Activated CD4-positive, alpha-beta T cell treated with anti-CD3 and anti-CD28 coated beads for 36 hours (primary cell): Measurements from ENCODE around the gene PSMD9. TPM values are rescaled to one million over a fixed set of nuclear protein-coding genes. Genes with fewer than 3 reads are reported as not detected.

ENCODE experiments used
- ATAC-seq: fragments of 200-7000 bp; cut with Tn5 transposase; one replicate; pipeline ENCODE4 v1.10.0; 2021; ENCODE audit warnings: mild to moderate bottlenecking, moderate library complexity
- CTCF ChIA-PET: fragments of 350-600 bp; sonication (Branson Sonifier 250); formaldehyde crosslinking; loops from one replicate; lab custom pipeline; 2021; ENCODE audit warnings: antibody characterized with exemption; lab: Charles Lee
- POLR2A ChIA-PET: fragments of 350-600 bp; sonication (Branson Sonifier 250); formaldehyde crosslinking; loops from one replicate; lab custom pipeline; 2021; ENCODE audit warnings: antibody characterized with exemption, inconsistent platforms; lab: Charles Lee
- DNase-seq: peaks from one replicate; pipeline ENCODE4 v3.0.0-alpha.2; 2020
- H3K27ac Mint-ChIP-seq: one replicate; pipeline ENCODE4 v1.8.0; 2021; ENCODE audit warnings: mixed read lengths
- H3K27me3 Mint-ChIP-seq: one replicate; pipeline ENCODE4 v1.8.0; 2021; ENCODE audit warnings: mixed read lengths
- H3K36me3 Mint-ChIP-seq: one replicate; pipeline ENCODE4 v1.8.0; 2021; ENCODE audit warnings: low read depth, mixed read lengths
- H3K4me1 Mint-ChIP-seq: one replicate; pipeline ENCODE4 v1.8.0; 2021; ENCODE audit warnings: mixed read lengths
- H3K4me3 Mint-ChIP-seq: one replicate; pipeline ENCODE4 v1.8.0; 2021; ENCODE audit warnings: mild to moderate bottlenecking, moderate library complexity, mixed read lengths
- H3K9me3 Mint-ChIP-seq: one replicate; pipeline ENCODE4 v1.8.0; 2021; ENCODE audit warnings: low read depth, mixed read lengths
- intact Hi-C, 2 experiments: fragments of 100-400 bp; cut with DNase I in 1 of 2; cut with micrococcal nuclease in 1 of 2; formaldehyde crosslinking; loops; one replicate each; pipeline versions ENCODE4 v1.14.2 to v1.15.1; 2022 to 2024; cut with DNase I, micrococcal nuclease
- total RNA-seq, 2 experiments: library from RNA; stranded (reverse); gene quantifications; one replicate each; pipeline ENCODE4 v1.2.3, GENCODE V29; 2021

Gene PSMD9
- total RNA-seq, 2 experiments from 2014 or later, result 50.4 to 56.2 TPM

- ChIA-PET CTCF (no interaction called here), POLR2A (no interaction called here)
- ATAC-seq (no peak), DNase-seq (no peak)
- Mint-ChIP-seq H3K4me1 (no peaks in the 10 kb centered on the region), H3K4me3 (no peak overlapping the region), H3K27me3 (no peaks in the 10 kb centered on the region), H3K27ac (no peak overlapping the region), H3K36me3 (no peaks in the 10 kb centered on the region), H3K9me3 (no peaks in the 10 kb centered on the region)
- intact Hi-C loops, result no loop called here
Measured at GRCh38 chr12:121958541-121959240, 70.1 kb downstream of the PSMD9 start.

GRCh38 chr12:121960541-121960940 lies 72.0 kb downstream of the PSMD9 start:
- no peaks in the 10 kb centered on the region for H3K27me3 Mint-ChIP-seq
- ATAC-seq (no peak), DNase-seq (no peak)
- intact Hi-C loops, result no loop called here
- CTCF ChIA-PET, result no interaction called here
- no peaks in the 10 kb centered on the region for H3K4me1 Mint-ChIP-seq
- POLR2A ChIA-PET, result no interaction called here
- H3K36me3 Mint-ChIP-seq, result no peaks in the 10 kb centered on the region
- no peak overlapping the region for H3K27ac Mint-ChIP-seq
- no peaks in the 10 kb centered on the region for H3K9me3 Mint-ChIP-seq
- no peak overlapping the region for H3K4me3 Mint-ChIP-seq

GRCh38 chr12:121961195-121961879 lies 72.7 kb downstream of the PSMD9 start:
- no peaks in the 10 kb centered on the region for H3K36me3 Mint-ChIP-seq
- no peaks in the 10 kb centered on the region for H3K4me1 Mint-ChIP-seq
- no peak overlapping the region for H3K4me3 Mint-ChIP-seq
- ATAC-seq (no peak), DNase-seq (no peak)
- no peaks in the 10 kb centered on the region for H3K27me3 Mint-ChIP-seq
- intact Hi-C loops, result no loop called here
- CTCF ChIA-PET, result no interaction called here
- H3K27ac Mint-ChIP-seq, result no peak overlapping the region
- no peaks in the 10 kb centered on the region for H3K9me3 Mint-ChIP-seq
- POLR2A ChIA-PET, result no interaction called here

- Mint-ChIP-seq H3K9me3 (no peaks in the 10 kb centered on the region), H3K4me3 (no peak overlapping the region), H3K36me3 (no peaks in the 10 kb centered on the region), H3K4me1 (no peaks in the 10 kb centered on the region), H3K27me3 (no peaks in the 10 kb centered on the region), H3K27ac (no peak overlapping the region)
- ATAC-seq (no peak), DNase-seq (no peak)
- intact Hi-C loops, result no loop called here
- CTCF ChIA-PET, result interaction anchor here (0.7 to 1.1 kb wide), 3 partner anchors 11 to 85 kb away, joined by 3 read pairs; partner anchors contain the start of gene CFAP251
- POLR2A ChIA-PET, result no interaction called here
Measured at GRCh38 chr12:121963341-121964018, 74.9 kb downstream of the PSMD9 start.

- no peaks in the 10 kb centered on the region for H3K36me3 Mint-ChIP-seq
- no peaks in the 10 kb centered on the region for H3K27me3 Mint-ChIP-seq
- intact Hi-C loops, result no loop called here
- CTCF ChIA-PET, result interaction anchor here (0.5 kb wide), 1 partner anchor 552 kb away, joined by 3 read pairs; no protein-coding TSS in a partner anchor
- ATAC-seq, result no peak
- H3K4me3 Mint-ChIP-seq, result no peak overlapping the region
- POLR2A ChIA-PET, result interaction anchor here (0.6 kb wide), 1 partner anchor 116 kb away, joined by 3 read pairs; no protein-coding TSS in a partner anchor
- no peaks in the 10 kb centered on the region for H3K9me3 Mint-ChIP-seq
- no peak overlapping the region for H3K27ac Mint-ChIP-seq
- peaks cover 3% of the 10 kb centered on the region for H3K4me1 Mint-ChIP-seq
- no peak for DNase-seq
Measured at GRCh38 chr12:121964813-121965643, 76.4 kb downstream of the PSMD9 start.

- H3K4me3 Mint-ChIP-seq, result no peak overlapping the region
- DNase-seq, result no peak
- POLR2A ChIA-PET, result no interaction called here
- CTCF ChIA-PET, result interaction anchor here (0.6 to 0.7 kb wide), 2 partner anchors 118 to 1510 kb away, joined by 3 read pairs; no protein-coding TSS in a partner anchor
- ATAC-seq, result no peak
- H3K27ac Mint-ChIP-seq, result no peak overlapping the region
- peaks cover 2% of the 10 kb centered on the region for H3K9me3 Mint-ChIP-seq
- no peaks in the 10 kb centered on the region for H3K27me3 Mint-ChIP-seq
- intact Hi-C loops, result no loop called here
- peaks cover 1% of the 10 kb centered on the region for H3K36me3 Mint-ChIP-seq
- H3K4me1 Mint-ChIP-seq, result peaks cover 3% of the 10 kb centered on the region
Measured at GRCh38 chr12:121966959-121967358, 78.4 kb downstream of the PSMD9 start.

Other genes with a start within 250 kb of the PSMD9 start
- 1 to 10 TPM; 2.0 to 2.6 TPM for gene MORN3, start 219.1 kb upstream of the PSMD9 start, total RNA-seq
- 10 to 100 TPM in 1 of 2 experiments, 1 to 10 TPM in 1; 8.8 to 11.7 TPM for gene TMEM120B, start 176.0 kb upstream of the PSMD9 start, total RNA-seq
- 100 to 1,000 TPM in 1 of 2 experiments, 10 to 100 TPM in 1; 100.0 to 105 TPM for gene RHOF, start 95.1 kb upstream of the PSMD9 start, total RNA-seq
- gene SETD1B, start 84.8 kb upstream of the PSMD9 start, total RNA-seq, result 10 to 100 TPM; 13.7 to 14.0 TPM
- not detected for gene HPD, start 29.9 kb upstream of the PSMD9 start, total RNA-seq
- gene CFAP251, start 29.8 kb downstream of the PSMD9 start, total RNA-seq, result under 1 TPM; 0.59 to 0.65 TPM
- 1 to 10 TPM; 6.4 to 6.6 TPM for gene BCL7A, start 133.1 kb downstream of the PSMD9 start, total RNA-seq
- 10 to 100 TPM; 17.7 to 26.4 TPM for gene MLXIP, start 190.0 kb downstream of the PSMD9 start, total RNA-seq